Activated gamma-delta T cell treated with anti-CD3 and anti-CD28 coated beads, Interleukin-2, amount 50 U/mL, for 16 hours (primary cell): Measurements from ENCODE around the gene SPEM2.
A peak's percentile ranks its signal among the peaks of the same experiment; 100 is the strongest.

Source experiments
- DNase-seq: peaks from one replicate; pipeline ENCODE4 v3.0.0-alpha.2; 2020; ENCODE audit warnings: low read depth

Gene SPEM2

DNA sequence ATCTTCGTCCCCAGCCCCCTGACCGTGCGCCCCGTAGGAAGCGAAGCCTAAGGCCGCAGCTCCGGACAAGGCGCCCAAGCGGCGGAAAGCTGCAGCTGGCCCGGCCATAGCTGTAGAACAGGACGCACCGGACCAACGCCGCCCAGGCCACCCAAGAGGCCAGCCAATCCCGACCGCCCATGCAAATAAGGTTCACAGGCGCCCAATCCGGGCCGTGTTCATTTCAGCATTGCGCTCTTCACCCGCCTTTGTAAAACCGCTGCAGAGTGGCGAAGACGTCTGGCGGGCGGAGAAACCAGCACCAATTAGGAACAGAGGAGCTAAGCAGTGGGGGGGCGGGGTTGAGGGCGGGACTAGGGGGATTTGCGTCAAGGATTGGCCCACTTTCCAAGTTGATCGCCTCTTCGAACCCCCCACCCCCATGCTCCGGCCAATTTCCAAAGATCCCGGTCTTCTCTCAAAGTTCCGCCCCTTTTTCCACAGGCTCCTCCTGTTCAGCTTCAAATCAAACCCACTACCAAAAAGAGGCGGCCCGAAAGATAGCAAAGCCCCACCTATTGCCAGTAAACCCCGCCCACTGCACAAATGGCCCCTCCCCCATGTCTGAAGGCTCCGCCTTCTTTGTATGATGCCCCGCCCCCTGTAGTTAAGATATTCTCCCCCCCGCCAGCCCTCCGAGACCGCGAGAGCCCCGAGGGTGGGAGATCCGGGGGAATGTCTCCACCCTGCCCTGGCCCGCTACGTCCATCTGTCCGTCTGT lies 21.3 kb upstream of the SPEM2 start, which contains the start of gene TMEM256:
TSS of gene TMEM256 (minus strand) at position 121 of the 760 bp plus-strand sequence. CDS start at position 108, 13 bp downstream.
- peak; percentile 92 for DNase-seq

GRCh38 chr17:7404737-7405349 lies 20.6 kb upstream of the SPEM2 start:
- no peak for DNase-seq

GRCh38 chr17:7405350-7406234 lies 19.8 kb upstream of the SPEM2 start:
- no peak for DNase-seq

DNA sequence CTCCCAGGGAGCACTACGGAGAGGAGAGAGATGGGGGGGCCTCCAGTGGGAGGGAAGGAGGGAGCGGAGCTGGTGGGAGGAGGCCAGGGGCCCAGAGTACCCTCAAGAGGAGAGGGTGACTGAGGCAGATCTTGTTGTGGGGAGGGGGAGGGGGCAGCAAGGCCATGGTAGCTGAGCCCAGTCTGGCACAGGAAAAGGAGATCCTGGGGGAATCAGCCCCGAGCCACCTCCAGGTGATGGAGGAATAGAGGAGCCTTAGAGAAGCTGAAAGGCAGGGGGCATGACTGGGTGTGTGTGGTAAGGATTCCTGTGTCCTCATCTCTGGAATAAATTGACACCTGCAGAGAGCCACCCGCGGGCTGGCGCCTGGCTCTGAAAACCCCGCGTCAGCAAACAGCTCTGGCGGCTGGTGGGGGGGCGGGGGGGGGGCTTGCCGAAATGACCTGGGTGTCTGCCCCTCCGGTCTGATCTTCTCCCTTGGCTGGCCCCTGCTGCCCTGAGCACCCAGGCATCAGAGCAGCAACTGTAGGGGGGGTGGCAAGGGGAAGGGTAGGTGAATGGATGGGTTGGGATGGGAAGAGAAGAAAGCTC lies 19.1 kb upstream of the SPEM2 start:
- DNase-seq, result no peak

GRCh38 chr17:7407082-7407481 lies 18.3 kb upstream of the SPEM2 start:
- DNase-seq, result no peak

DNA sequence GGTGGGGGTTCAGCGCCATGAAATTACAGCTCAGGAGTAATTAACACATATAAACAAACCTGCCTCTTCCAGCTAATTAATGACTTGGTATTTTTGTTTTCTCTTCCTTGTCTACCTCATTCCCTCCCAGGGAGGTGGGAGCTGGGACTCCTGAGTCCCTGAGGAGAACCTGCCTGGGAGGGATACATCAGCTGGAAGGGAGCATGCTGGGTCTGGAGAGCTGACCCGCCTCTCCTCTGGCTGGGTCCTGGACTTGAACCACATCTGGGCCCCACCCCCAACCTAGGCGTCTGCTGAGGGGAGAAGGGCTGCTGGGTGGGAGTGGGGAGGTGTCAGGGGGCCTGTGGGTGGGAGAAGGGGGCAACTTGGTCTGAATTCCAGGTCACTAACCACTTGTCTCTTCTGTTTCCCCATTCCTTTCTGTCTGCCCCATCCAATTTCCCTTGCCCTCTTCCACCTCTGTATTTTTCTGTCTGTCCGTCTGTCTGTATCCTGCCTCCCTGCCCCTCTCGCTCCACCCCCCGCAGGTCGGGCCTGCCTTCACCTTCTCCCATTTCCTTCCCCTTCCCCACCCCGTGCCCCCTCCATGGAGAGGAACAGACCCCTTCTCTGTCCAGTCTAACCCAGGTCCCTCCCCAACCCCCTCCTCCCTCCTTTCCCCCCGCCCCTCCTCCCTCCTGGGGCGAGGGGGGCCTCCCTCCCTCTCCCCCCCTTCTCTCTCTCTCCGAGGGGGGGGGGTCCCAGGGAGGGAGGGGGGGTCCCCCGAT lies 17.7 kb upstream of the SPEM2 start, which contains the start of gene NLGN2:
TSS of gene NLGN2 (plus strand) at position 361 of the 767 bp plus-strand sequence. CDS start 411 bp downstream, outside the sequence.
- no peak for DNase-seq

- DNase-seq, result no peak
Observed at GRCh38 chr17:7408252-7408727, 17.1 kb upstream of the SPEM2 start.

- no peak for DNase-seq
Observed at GRCh38 chr17:7408863-7409262, 16.6 kb upstream of the SPEM2 start.

GRCh38 chr17:7409716-7410115 lies 15.7 kb upstream of the SPEM2 start:
- DNase-seq, result no peak

GRCh38 chr17:7410634-7411426 lies 14.6 kb upstream of the SPEM2 start:
- DNase-seq, result no peak

GRCh38 chr17:7411427-7411750 lies 14.0 kb upstream of the SPEM2 start:
- no peak for DNase-seq

DNA sequence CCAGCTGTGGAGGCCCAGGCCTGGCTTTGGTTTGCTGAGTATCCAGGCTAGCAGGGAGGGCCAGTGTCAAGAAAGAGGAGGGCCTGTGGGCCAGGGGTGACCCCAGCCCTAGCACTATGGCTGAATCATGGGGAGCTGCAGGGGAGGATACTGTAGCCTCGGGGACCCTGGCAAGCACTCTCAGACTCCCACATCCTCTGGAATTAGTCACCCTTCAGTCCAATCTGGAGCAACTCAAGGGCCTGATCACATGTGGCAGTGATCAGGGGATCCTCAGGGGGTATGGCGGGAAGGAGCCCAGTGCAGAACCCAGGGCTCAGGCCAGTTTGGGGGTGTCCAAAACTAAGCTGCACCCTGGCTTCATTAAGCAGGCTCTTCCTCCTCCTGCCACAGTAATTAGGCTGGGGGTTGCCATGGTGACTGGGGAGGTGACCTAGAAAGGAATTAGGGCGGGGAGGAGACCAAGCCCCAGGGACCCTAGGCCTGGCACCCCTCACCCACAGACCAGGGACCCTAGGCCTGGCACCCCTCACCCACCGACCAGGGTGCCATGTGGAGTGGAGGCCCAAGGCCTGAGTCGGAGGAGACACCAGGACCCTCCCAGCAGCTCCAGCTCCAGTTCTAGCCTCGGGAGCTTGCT lies 11.9 kb upstream of the SPEM2 start:
- no peak for DNase-seq

DNA sequence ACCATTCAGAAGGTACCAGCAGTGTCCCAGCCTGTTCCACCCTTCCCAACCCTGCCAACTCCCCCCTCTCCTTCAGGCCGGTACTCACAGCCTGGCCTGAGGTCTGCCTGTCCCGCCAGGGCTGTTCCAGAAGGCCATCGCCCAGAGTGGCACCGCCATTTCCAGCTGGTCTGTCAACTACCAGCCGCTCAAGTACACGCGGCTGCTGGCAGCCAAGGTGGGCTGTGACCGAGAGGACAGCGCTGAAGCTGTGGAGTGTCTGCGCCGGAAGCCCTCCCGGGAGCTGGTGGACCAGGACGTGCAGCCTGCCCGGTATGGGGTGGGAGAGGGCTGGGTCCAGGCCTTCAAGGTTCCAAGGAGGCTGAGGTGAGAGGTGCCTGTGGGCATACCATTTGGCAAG lies 10.6 kb upstream of the SPEM2 start:
- DNase-seq, result no peak

DNA sequence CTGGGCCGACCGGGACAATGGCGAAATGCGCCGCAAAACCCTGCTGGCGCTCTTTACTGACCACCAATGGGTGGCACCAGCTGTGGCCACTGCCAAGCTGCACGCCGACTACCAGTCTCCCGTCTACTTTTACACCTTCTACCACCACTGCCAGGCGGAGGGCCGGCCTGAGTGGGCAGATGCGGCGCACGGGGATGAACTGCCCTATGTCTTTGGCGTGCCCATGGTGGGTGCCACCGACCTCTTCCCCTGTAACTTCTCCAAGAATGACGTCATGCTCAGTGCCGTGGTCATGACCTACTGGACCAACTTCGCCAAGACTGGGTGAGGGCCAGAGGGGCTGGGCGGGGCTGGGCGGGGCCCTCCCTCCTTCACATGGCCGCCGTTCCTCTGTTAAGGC lies 9.6 kb upstream of the SPEM2 start:
- DNase-seq, result no peak

DNA sequence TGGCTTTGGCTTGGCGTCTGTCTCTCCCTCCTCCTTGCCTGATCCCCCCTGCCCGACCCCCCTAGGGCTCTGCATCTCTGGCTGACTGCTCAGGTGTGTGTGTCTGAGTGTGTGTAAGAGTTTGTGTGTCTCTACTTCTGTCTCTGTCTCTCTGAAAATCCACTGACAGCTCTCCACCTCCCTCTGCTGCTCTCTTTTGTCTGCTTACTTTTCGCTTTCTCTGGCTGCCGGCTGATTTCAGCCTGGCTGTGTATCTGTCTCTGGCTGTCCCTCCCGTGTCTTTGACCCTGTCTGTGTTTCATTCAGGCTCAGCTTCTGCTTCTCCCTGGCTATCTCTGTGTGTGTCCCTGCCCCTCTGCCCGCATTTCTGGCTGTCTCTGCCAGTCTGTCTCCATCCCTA lies 9.1 kb upstream of the SPEM2 start:
- DNase-seq, result no peak

- no peak for DNase-seq
Observed at GRCh38 chr17:7417056-7417655, 8.3 kb upstream of the SPEM2 start.

GRCh38 chr17:7418472-7419152 lies 6.8 kb upstream of the SPEM2 start:
- DNase-seq, result no peak

GRCh38 chr17:7419819-7420610 lies 5.4 kb upstream of the SPEM2 start, which contains the start of gene SPEM1:
Gene SPEM1 (plus strand): TSS chr17:7420324. CDS start chr17:7420385, 61 bp downstream.
- DNase-seq, result no peak
